PFSK-1 (cell line): Measurements from ENCODE around the gene PSMC4.

ENCODE experiments used
- REST ChIP-seq, 2 experiments: IDR thresholded peaks; 2 replicates each; pipeline versions ENCODE4 v1.6.1 to v1.8.0; 2011 to 2012; ENCODE audit warnings: low read depth in 2 of 2, low read length in 2 of 2, control low read depth in 1 of 2, inconsistent platforms in 1 of 2, mild to moderate bottlenecking in 1 of 2, moderate library complexity in 1 of 2; ENCODE audit not compliant: insufficient read depth in 1 of 2
- TAF1 ChIP-seq: IDR thresholded peaks from 2 replicates; pipeline ENCODE4 v1.6.1; 2012; ENCODE audit warnings: low read length, control low read depth, borderline replicate concordance; ENCODE audit not compliant: insufficient read depth

DNA sequence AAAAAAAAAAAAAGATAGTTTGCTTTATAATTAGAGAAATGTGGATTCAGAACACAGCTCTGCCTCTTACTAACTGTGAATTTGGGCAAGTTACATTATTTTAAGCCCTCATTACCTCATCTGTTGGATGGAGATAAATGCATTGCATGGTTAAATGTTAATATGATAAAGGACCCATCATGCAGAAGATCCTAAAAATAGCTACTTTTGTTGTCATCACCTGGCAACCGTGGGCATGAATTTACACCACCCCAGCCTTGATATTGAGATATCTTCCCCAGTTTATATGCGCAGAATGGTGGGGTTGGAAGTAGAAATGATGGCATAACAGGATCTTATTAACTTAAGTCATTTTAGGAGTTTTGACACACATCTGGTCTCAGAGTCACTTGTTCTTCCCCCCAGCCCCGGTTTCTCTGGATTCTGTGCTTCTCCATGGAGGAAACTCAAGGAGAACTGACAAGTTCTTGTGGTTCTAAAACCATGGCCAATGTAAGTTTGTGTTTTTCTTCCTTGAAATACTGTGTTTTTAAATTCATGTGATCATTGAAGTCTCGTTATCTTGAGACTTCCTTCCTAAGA, 34.8 kb downstream of the PSMC4 start:
- no peak for TF ChIP-seq REST (IDR thresholded peaks at IDR 0.05; ENCODE audit: insufficient read depth in 1 of 2, low read depth in 2 of 2, low read length in 2 of 2)
- TF ChIP-seq TAF1 = no peak
